WERI-Rb-1 (cell line): ENCODE measurements around the gene IL17D.
A peak's percentile ranks its signal among the peaks of the same experiment; 100 is the strongest.

Experiments used
- DNase-seq: peaks from one replicate; pipeline ENCODE4 v3.0.0-alpha.2; 2020
- H3K27ac ChIP-seq: fragments of 250-450 bp; sonication (Bioruptor Pico); 2 replicates; pipeline ENCODE4 v1.5.1; 2020; ENCODE audit warnings: mild to moderate bottlenecking, moderate library complexity
- H3K27me3 ChIP-seq: fragments of 250-450 bp; sonication (Bioruptor Pico); 2 replicates; pipeline ENCODE4 v1.5.1; 2021; ENCODE audit warnings: mild to moderate bottlenecking, low read depth, moderate library complexity; ENCODE audit not compliant: insufficient read depth, severe bottlenecking
- H3K36me3 ChIP-seq: fragments of 250-450 bp; sonication (Bioruptor Pico); 2 replicates; pipeline ENCODE4 v1.5.1; 2020; ENCODE audit warnings: mild to moderate bottlenecking, moderate library complexity
- H3K4me3 ChIP-seq: 2 replicates; pipeline ENCODE4 v1.5.1; 2011; ENCODE audit warnings: low read depth, mild to moderate bottlenecking, control low read depth, low read length
- H3K9me3 ChIP-seq: fragments of 250-450 bp; sonication (Bioruptor Pico); 2 replicates; pipeline ENCODE4 v1.5.1; 2021; ENCODE audit warnings: mild to moderate bottlenecking, moderate library complexity; ENCODE audit not compliant: severe bottlenecking
- CTCF ChIP-seq: IDR thresholded peaks from 2 replicates; pipeline ENCODE4 v1.5.1; 2011; ENCODE audit warnings: low read depth, mild to moderate bottlenecking, control low read depth, inconsistent platforms, low read length

IL17D gene

GRCh38 chr13:20713014-20713376, 9.5 kb downstream of the IL17D start:
- H3K4me3 ChIP-seq, result no peak overlapping the region

GRCh38 chr13:20713751-20714150, 10.3 kb downstream of the IL17D start:
- no peaks in the 10 kb centered on the region for H3K36me3 ChIP-seq

More at GRCh38 chr13:20713014-20713376, 9.5 kb downstream of the IL17D start:
- Histone ChIP-seq H3K36me3 (no peaks in the 10 kb centered on the region), H3K9me3 (no peaks in the 10 kb centered on the region), H3K27me3 (no peaks in the 10 kb centered on the region), H3K27ac (no peak overlapping the region)
- TF ChIP-seq CTCF, result no peak
- DNase-seq, result no peak

GRCh38 chr13:20714161-20714560, 10.7 kb downstream of the IL17D start:
- TF ChIP-seq CTCF, result no peak
- H3K36me3 ChIP-seq, result no peaks in the 10 kb centered on the region
- H3K27ac ChIP-seq, result no peak overlapping the region
- H3K27me3 ChIP-seq, result no peaks in the 10 kb centered on the region
- H3K4me3 ChIP-seq, result no peak overlapping the region
- H3K9me3 ChIP-seq, result peaks cover 2% of the 10 kb centered on the region
- DNase-seq, result no peak

More at GRCh38 chr13:20713751-20714150, 10.3 kb downstream of the IL17D start:
- TF ChIP-seq CTCF, result no peak
- H3K4me3 ChIP-seq, result no peak overlapping the region
- no peaks in the 10 kb centered on the region for H3K27me3 ChIP-seq
- no peak overlapping the region for H3K27ac ChIP-seq
- H3K9me3 ChIP-seq, result peaks cover 2% of the 10 kb centered on the region
- DNase-seq, result no peak

GRCh38 chr13:20714563-20715329, 11.2 kb downstream of the IL17D start:
- Histone ChIP-seq H3K4me3 (no peak overlapping the region), H3K36me3 (no peaks in the 10 kb centered on the region), H3K27ac (no peak overlapping the region), H3K9me3 (peaks cover 2% of the 10 kb centered on the region), H3K27me3 (no peaks in the 10 kb centered on the region)
- TF ChIP-seq CTCF, result no peak
- no peak for DNase-seq

- TF ChIP-seq CTCF, result no peak
- H3K36me3 ChIP-seq, result no peaks in the 10 kb centered on the region
- peaks cover 2% of the 10 kb centered on the region for H3K9me3 ChIP-seq
- H3K4me3 ChIP-seq, result no peak overlapping the region
- no peaks in the 10 kb centered on the region for H3K27me3 ChIP-seq
- H3K27ac ChIP-seq, result no peak overlapping the region
- DNase-seq, result no peak
Measured at GRCh38 chr13:20715330-20715712, 11.8 kb downstream of the IL17D start.

- DNase-seq, result peak; percentile 96
- peak overlapping the region; percentile 19 for H3K4me3 ChIP-seq
- H3K9me3 ChIP-seq, result peaks cover 2% of the 10 kb centered on the region
- peak overlapping the region; percentile 79 for H3K27ac ChIP-seq
- TF ChIP-seq CTCF, result no peak
- no peaks in the 10 kb centered on the region for H3K27me3 ChIP-seq
- H3K36me3 ChIP-seq, result no peaks in the 10 kb centered on the region
Measured at GRCh38 chr13:20716951-20717350, 13.5 kb downstream of the IL17D start.
